Stimulated activated CD8-positive, alpha-beta memory T cell treated with anti-CD3 and anti-CD28 coated beads, Interleukin-12 subunit alpha, Interleukin-12 subunit beta, amount 100 ng/mL, for 1 hour (primary cell): ENCODE data around the gene NARS2.
A peak's percentile ranks its signal among the peaks of the same experiment; 100 is the strongest.
"Not testable (repeated sequence)": the region's sequence is repeated elsewhere in the genome, so short reads cannot be mapped to it uniquely, and the experiment has no call there.

Source experiments
- DNase-seq: peaks from one replicate; pipeline ENCODE4 v3.0.0-alpha.2; 2020; ENCODE audit warnings: low read depth

Gene NARS2, protein sequence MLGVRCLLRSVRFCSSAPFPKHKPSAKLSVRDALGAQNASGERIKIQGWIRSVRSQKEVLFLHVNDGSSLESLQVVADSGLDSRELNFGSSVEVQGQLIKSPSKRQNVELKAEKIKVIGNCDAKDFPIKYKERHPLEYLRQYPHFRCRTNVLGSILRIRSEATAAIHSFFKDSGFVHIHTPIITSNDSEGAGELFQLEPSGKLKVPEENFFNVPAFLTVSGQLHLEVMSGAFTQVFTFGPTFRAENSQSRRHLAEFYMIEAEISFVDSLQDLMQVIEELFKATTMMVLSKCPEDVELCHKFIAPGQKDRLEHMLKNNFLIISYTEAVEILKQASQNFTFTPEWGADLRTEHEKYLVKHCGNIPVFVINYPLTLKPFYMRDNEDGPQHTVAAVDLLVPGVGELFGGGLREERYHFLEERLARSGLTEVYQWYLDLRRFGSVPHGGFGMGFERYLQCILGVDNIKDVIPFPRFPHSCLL

DNA sequence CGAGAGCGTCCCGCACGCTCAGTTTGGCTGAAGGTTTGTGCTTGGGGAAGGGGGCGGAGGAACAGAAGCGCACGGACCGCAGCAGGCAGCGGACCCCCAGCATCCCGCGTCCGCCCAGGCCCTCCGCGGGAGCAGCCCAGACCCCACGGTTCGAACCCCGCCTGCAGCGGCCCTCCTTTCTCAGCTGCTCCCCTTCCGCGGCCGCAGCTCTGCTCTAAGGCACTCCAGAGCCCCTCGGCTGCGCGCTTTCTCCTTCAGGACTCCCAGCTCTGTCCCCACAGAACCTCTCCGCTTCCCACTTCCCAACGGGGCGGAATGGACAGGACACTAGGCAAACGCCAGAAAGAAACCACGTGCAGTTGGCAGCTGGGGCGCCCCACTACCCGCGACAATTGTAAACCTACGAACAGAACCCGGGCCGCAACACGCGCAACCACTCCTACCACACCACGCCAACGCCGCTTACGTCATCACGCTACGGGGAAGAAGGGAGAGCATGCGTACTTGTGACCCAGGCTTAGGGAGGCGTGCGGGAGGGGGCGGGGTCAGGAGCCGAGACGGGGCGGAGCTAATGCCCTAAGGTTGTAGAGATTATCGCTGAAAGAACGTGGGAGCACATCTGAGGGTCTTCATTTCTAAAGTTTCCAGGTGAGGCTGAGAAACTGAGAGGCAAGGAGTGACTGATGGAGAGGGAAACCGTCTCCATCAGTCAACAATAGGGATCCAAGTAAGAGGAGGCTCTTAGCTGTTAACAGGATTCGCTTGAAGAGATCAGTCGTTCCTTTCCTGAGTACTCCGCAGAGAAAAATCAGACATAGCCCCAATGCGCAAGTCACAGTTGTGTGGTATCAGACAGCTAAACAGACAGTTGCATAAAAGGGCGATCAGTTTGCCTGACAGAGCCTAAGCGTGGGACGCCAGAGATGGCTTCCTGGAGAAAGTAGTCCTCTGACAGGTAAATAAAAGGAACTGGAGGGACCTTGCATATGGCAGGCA lies at the start of gene NARS2:
Gene NARS2 (minus strand): TSS at position 479 of the 996 bp plus-strand sequence. CDS start 376 bp downstream, at position 103.
- peak; percentile 96 for DNase-seq

DNA sequence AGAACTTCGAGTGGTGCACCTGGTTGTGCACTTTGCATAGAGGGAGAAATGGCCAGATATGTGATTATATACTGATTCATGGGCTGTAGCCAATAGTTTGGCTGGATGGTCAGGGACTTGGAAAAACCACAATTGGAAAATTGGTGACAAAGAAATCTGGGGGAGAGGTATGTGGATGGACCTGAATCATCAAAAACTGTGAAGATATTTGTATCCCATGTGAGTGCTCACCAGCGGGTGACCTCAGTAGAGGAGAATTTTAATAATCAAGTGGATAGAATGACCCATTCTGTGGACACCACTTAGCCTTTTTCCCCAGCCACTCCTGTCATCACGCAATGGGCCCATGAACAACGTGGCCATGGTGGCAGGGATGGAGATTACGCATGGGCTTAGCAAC lies 48.0 kb upstream of the NARS2 start:
- no peak for DNase-seq

DNA sequence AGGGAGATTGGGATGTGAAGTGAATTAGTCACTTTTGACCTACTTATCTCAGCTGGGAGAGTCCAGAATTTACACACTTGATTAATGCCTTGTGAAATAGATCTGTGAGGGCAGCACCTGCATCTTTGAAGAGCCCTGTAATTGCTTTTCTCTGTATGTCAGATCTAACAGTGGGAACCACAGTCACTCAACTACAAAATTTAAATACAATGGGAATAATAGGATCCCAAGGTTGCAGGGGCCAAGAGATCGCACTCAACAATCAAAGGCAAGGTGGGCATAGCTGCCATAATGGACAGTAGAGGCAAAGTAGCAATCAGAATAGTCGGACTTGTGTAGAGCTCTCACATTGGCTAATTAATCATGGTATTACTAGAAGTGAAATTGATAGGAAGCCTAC lies 45.5 kb upstream of the NARS2 start:
- no peak for DNase-seq

DNA sequence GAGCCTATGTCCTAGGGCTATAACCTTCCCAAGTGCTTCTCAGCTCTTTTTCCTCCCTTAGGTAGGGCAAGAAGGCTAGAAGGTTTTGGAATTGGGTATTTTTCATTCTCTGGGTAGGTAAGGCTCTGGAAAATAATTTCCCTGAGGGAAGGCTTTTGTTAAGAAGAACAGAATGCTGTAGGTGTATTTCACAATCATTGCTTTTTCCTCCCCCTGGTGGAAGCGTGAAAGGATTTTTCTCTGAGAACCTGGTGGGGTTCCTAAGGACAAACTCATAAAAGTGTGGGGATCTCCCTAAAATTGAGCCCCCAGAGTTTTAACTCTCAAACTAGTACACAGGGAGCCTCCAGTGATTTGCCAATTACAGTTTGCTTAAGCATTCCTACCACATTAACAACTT lies 41.1 kb upstream of the NARS2 start:
- DNase-seq, result no peak

DNA sequence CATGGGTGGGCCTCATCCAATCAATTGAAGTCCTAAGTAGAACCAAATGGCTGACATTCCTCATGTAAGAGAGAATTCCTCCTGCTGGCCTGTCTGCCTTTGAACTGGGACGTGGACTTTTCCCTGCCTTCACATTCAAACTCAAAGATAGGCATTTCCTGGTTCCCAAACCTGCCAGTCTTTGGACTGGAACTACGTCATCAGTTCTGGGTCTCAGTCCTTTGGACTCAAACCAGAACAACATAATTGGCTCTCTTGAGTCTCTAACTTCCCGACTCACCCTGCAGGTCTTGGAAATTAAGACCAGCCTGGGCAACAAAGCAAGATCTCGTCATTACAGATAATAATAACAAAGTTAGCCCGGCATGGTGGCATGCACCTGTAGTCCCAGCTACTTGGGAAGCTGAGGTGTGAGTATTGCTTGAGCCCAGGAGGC lies 38.7 kb upstream of the NARS2 start:
- no peak for DNase-seq

DNA sequence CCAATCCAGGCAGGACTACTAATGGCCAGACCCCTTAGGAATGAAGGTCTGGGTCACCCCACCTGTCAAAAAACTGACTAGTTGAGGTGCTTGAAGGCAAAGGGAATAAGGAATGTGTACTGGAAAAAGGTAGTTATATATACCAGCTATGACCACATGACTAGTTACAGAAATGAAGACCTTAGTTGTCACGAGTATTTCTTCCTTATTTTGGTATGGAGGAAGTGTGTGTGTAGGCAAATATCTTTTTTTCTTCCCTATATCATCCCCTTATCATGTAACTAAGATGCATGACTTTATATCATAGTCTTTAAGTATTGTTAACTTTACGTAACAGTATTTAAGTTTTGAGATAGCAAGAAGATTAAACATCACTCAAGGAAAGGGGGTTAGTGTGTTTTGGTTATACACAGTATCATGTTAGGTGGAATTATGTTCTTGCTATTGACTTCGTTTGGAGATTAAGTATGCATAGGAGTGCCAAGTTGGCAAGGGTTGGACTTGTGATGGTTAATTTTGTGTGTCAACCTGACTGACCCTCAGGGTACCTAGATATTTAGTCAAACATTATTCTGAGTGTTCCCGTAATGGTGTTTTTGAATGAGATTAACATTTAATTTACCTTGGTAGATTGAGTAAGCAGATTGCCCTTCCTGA lies 38.2 kb upstream of the NARS2 start:
- no peak for DNase-seq

DNA sequence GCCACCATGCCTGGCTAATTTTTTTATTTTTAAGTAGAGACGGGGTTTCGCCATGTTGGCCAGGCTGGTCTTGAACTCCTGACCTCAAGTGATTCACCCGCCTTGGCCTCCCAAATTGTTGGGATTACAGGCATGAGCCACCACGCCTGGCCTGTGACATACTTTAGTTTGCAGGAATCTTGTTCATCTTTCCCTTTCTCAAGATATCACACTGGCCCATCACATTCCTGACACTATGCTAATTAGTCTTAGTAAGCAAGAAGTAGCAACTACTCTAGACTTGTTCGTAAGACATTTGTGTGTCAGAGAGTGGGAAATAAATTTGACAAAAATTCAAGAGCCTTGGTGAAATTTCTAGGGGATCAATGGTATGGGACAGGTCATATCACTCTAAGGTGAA lies 34.7 kb upstream of the NARS2 start:
- not testable (repeated sequence) for DNase-seq

DNA sequence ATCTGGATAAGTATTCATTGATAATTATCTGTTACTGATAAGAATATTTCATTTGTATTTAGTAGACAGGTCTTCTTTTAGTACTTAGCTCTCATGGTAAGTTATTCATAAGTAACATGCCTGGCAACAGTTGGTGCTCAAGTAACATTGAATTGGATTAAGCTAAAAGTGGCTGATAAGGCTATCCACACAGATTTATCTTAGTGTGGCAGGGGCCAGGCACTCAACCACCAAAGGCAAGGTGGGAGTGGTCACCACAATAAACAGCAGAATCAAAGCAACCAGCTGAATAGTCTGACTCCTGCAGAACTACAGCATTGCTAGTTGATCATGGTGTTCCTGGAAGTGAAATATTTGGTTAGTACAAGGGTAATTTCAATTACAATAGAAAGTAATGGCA lies 33.0 kb upstream of the NARS2 start:
- DNase-seq, result no peak

DNA sequence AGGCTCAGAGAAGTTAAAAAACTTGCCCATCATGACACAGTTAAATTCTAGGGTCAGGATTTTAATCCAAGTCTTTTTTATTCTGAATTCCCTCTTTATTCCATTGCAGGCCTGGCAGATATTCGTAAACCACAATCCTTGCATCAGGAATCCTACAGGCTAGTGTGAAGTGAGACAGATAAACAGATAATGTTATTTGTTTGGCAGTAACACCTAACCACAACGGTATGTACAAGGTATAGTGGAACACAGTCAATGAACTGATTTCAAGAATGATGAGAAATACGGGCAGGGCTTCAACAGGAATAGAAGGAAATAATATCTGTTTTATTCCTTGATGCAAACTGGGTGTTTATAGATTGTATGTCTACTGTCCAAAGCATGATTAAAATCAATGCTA lies 32.0 kb upstream of the NARS2 start:
- DNase-seq, result no peak

DNA sequence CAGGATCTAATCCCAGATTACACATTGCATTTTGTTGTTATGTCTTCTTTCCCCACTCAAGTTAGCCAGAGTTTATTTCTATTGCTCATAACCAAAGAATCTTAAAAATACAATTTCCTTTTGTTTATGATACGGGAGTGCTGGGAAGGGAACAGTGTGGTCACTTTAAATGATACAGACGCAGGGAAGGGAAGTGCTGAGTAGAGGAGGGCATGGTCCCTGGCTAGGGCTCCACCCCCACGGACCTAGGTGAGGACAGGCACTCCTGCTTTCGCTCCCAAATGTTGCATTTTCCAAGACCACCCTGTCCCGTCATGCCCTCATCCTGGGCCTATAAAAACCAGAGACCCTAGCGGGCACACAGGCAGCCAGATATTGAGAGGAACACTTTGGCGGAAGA lies 30.6 kb upstream of the NARS2 start:
- DNase-seq, result no peak

DNA sequence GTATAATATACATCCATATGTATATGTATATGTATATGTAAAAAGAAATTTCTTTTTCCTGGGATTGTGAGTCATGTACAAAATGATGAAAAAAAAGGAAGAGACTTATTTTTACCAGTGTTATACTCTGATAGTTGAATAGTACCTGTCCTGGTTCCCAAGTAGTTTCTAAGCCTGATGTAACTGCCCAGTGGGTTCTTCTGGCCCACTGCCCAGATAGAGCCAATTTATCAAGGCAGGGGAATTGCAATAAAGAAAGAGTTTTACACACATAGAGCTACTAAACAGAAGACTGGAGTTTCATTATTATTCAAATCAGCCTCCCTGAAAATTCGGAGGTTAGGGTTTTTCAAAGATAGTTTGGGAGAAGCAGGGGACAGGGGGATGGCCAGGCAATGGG lies 29.1 kb upstream of the NARS2 start:
- no peak for DNase-seq

DNA sequence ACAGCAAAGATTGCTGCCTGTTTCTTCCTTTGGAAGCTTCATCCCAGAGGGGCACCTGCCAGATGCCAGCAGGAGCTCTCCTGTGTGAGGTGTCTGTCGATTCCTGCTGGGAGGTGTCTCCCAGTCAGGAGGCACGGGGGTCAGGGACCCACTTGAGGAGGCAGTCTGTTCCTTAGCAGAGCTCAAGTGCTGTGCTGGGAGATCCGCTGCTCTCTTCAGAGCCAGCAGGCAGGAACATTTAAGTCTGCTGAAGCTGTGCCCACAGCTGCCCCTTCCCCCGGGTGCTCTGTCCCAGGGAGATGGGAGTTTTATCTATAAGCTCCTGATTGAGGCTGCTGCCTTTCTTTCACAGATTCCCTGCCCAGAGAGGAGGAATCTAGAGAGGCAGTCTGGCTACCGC lies 28.1 kb upstream of the NARS2 start:
- not testable (repeated sequence) for DNase-seq

DNA sequence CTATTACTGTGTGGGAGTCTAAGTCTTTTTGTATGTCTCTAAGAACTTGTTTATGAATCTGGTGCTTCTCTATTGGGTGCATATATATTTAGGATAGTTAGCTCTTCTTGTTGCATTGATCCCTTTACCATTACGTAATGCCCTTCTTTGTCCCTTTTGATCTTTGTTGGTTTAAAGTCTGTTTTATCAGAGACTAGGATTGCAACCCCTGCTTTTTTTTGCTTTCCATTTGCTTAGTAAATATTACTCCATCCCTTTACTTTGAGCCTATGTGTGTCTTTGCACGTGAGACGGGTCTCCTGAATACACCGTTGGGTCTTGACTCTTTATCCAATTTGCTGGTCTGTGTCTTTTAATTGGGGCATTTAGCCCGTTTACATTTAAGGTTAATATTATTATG lies 26.4 kb upstream of the NARS2 start:
- not testable (repeated sequence) for DNase-seq

DNA sequence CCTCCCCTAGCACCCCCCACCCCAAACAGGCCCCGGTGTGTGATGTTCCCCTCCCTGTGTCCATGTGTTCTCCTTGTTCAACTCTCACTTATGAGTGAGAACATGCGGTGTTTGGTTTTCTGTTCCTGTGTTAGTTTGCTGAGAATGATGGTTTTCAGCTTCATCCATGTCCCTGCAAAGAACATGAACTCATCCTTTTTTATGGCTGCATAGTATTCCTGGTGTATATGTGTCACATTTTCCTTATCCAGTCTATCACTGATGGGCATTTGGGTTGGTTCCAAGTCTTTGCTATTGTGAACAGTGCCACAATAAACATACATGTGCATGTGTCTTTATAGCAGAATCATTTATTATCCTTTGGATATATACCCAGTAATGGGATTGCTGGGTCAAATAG lies 22.9 kb upstream of the NARS2 start:
- DNase-seq, result not testable (repeated sequence)

DNA sequence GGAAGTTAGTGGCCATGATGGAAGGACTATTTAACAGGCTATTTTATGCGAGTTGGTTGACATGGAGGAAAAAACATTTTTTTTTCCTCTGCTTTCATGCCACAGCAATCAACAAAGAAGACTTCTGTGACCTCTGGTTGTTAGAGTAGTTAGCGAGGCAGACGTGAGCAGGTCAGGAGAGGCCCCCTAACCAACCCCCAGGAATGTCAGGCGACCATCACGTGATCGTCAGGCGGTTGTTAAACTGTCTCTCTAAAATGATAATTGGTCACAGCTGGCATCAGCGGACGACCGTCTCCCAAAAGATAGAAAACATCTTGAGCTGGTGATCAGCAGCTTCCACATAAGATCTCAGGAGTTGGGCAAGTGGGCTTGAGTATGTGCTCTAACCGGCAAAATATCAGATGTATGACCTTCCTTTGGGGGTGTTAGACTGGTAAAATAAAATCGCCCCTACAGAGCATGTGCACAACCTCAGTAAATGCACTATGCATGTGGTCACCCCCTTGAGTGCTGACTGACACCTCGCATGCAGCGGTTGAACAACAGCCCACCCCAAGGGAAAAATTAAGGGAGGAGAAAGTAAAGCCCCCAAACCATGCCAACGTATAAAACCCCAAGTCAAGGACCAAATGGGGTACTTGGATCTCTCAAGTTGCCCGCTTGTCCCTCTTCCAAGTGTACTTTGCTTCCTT lies 20.9 kb upstream of the NARS2 start:
- DNase-seq, result no peak

DNA sequence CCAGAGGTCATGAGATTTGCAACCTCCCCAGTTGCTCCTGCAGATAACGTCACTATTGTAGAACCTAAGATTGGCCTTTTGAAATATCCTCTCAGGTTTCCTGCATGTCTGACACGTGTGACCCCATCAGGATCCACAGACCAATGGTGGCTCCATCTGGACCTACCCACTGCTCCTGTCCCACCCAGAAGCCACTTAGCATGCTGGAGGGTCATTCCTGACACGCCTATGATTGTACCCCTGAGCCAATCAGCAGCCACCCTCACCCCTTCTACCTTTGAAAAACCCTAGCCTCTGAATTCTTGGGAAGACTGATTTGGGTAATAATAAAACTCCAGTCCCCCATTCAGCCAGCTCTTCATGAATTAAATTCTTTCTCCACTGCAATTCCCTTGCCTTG lies 20.1 kb upstream of the NARS2 start:
- DNase-seq, result no peak

DNA sequence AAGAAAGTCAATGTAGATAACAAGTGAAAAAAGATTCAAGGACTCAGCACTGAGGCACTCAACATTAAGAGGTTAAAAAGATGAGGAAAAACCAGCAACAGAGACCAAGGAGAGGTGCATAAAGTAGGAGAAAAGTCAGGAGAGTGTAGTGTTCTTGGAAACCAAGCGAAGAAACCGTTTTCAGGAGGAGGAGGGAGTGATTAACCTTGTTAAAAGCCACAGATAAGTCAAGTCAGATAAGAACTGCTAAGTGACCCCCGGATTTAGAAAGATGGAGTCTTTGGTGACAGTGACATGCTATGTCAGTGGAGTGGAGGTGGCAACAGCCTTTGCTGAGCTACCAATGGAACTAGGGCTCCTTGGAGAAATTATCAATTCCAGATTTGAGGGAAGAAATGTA lies 13.9 kb upstream of the NARS2 start:
- DNase-seq, result no peak

DNA sequence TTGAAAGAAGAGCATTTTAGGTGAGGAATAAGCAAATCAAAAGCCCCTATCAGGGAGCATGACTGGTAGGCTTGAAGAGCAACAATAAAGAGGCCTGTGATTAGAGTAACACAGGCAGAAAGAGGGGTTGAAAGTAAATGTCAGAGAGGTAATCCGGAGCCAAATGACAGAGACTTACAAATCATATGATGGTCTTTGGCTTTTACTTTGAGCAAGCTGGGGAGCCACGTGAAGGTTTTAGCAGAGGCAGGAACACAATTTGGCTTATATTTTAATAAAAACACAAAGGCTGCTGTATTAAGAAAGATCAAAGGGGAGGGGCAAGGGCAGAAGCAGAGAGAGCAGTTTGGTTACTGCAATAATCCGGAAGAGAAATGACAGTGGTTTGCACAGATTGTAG lies 12.8 kb upstream of the NARS2 start:
- no peak for DNase-seq

DNA sequence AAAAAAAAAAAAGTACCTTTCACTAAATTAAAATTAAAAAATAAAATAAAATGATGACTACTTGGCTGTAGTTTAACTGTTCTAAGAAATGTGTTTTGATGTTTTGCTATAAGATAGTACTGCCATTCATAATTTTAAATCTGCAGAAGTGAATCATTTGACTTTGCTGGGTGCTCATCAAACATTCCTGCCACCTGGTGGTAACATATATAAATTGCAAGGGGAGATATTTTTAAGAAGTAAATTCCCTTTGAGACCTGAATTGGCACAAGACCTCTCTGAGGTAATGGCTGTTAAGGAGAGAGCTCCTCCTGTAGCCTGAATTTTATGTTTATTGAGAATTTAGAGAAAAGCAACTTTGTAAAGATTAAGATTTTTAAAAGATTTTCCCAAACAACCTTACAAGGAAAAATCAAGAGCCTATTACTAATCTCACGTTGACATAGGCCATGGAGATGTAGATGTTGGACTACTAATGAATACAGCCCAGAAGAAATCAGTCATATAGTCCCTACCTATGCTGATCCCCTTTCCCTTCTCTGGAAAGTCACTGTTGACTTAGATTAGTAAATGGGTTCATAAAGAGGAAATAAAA lies 11.9 kb upstream of the NARS2 start:
- no peak for DNase-seq

DNA sequence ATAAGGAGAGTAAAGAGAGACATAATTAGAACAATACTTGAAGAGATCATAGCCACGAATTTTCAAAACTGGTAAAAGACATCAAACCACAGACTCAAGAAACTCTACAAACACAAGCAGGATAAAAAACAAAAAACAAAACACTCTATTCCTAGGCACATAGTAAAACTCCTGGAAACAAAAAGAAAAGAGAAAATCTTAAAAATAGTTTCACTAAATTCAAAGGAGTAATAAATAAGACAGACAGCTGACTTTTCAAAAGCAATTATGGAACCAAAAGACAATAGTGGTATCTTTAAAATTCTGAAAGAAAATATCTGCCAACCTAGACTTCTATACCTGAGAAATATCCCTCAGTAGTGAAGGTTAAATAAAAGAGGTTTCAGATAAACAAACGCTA lies 9.2 kb upstream of the NARS2 start:
- DNase-seq, result no peak

DNA sequence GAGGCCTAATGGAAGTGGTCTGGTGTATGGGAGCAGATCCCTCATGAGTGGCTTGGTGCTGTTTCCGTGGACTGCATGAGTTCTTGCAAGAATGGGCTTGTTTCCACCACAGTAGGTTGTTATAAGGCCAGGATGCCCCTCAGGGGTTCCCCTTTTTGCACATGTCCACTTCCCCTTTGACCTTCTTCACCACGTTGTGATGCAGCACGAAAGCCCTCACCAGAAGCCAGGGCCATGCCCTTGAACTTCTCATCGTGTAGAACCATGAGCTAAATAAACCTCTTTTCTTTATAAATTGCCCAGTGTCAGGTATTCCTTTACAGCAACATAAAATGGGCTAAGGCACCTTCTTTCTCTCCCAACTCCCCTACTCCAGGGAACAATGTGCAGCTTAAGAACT lies 2.8 kb upstream of the NARS2 start:
- no peak for DNase-seq
